H7 (cell line): ENCODE data around the gene LUZP2. TPM values are rescaled to one million over a fixed set of nuclear protein-coding genes. Genes with fewer than 3 reads are reported as not detected.

ENCODE experiments used
- DNase-seq: peaks from one replicate; pipeline ENCODE4 v3.0.0; 2012
- H3K27me3 ChIP-seq: 2 replicates; pipeline ENCODE4 v1.6.0; 2011; ENCODE audit warnings: mild to moderate bottlenecking, low read length; ENCODE audit not compliant: control insufficient read depth, insufficient read depth
- H3K36me3 ChIP-seq: replicated peaks from 2 replicates; pipeline ENCODE4 v1.5.1; 2011; ENCODE audit warnings: low read length; ENCODE audit not compliant: control insufficient read depth, insufficient read depth
- H3K4me3 ChIP-seq: 2 replicates; pipeline ENCODE4 v1.5.1; 2011; ENCODE audit warnings: low read depth, mild to moderate bottlenecking, control low read depth, low read length, moderate library complexity; ENCODE audit not compliant: insufficient read depth
- total RNA-seq: library from RNA; depleted of rRNA; stranded (reverse); fragments of >200 nt; shearing (Covaris generic); gene quantifications from 2 replicates; pipeline ENCODE4 v1.2.3, GENCODE V29; 2014

Gene LUZP2
- total RNA-seq, 1 experiment from 2014 or later: 0.07 TPM

DNA sequence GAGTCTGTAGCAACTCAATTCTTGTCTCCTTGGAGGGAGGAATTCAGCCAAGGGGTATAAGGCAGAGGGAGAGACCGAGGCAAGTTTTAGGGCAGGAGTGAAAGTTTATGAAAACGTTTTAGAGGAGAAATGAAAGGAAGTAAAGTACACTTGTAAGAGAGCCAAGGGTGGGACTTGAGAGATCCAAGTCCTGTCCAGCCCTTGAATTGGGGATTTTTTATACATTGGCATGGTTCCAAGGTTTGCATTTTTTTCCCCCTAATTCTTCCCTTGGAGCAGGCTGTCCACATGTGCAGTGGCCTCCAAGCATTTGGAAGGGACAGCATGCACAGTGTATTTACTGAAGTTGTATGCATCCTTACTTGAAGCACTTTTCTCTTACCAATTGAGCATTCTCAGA, 192.1 kb downstream of the LUZP2 start:
- no peaks in the 10 kb centered on the region for H3K36me3 ChIP-seq
- no peak overlapping the region for H3K4me3 ChIP-seq
- H3K27me3 ChIP-seq: no peaks in the 10 kb centered on the region
- DNase-seq: no peak

DNA sequence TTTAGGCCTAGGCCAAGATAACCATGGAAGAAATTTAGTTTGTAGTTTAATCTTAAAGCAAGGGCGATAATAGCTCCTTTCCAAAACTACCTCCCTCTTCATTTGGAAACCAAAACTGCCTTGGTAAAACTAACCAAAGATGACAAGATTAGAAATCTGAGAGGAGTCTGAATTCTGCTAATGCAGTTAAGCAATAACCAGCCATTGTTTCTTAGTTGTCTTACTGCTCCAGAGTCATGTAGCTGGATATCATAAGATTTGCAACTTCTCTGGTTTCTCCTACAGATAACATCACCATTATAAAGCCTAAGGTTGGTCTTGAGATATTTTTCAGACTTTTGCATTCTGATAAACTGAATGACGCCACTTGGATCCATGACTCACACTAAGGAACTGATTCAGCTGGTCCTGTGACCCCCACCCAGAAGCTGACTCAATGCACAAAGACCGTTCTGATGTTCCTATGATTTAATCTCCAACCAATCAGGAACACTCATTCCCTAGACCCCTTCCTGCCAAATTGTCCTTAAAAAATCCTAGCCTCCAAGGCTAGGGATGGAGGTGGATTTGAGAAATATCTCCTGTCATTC, 200.8 kb downstream of the LUZP2 start:
- Histone ChIP-seq H3K36me3 (no peaks in the 10 kb centered on the region), H3K4me3 (no peak overlapping the region), H3K27me3 (no peaks in the 10 kb centered on the region)
- no peak for DNase-seq

GRCh38 chr11:24704716-24705115, 207.9 kb downstream of the LUZP2 start:
- no peak for DNase-seq
- Histone ChIP-seq H3K4me3 (no peak overlapping the region), H3K27me3 (no peaks in the 10 kb centered on the region), H3K36me3 (no peaks in the 10 kb centered on the region)

- DNase-seq: no peak
- Histone ChIP-seq H3K4me3 (no peak overlapping the region), H3K27me3 (no peaks in the 10 kb centered on the region)
These were observed 208.6 kb downstream of the LUZP2 start for GRCh38 chr11:24705474-24705873.

GRCh38 chr11:24708616-24709015, 211.8 kb downstream of the LUZP2 start:
- Histone ChIP-seq H3K36me3 (no peaks in the 10 kb centered on the region), H3K4me3 (no peak overlapping the region), H3K27me3 (no peaks in the 10 kb centered on the region)
- no peak for DNase-seq

More at GRCh38 chr11:24705474-24705873, 208.6 kb downstream of the LUZP2 start:
- H3K36me3 ChIP-seq: no peaks in the 10 kb centered on the region

DNA sequence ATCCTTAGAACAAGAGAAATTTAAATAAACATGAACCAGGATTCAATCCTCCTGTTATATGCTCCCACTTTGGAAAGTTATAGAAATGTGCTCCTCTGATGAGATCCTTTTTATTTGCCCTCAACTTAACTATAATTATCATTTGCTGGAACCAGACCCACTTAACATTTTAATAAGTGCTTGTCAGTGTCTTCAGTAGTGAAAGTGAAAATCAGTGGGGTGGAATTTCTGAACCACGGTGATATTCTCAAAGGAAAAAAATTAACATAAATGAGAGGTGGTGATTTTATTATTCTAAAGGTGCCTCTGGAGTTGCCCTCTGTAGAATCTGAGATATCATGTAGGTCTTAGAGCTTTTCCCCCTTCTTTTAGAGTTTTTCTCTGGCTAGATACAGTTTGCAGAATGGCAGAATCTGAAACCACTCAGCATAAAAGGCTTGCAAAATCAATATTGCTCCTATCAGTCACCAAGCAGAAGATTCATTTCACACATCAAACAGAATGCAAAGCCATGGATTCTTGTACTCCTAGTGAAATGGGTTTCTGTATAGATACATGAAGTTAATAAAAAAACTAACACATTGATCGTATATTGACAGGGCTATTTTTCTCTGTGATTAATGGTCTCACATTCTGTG, 213.2 kb downstream of the LUZP2 start:
- no peaks in the 10 kb centered on the region for H3K36me3 ChIP-seq
- DNase-seq: no peak
- H3K4me3 ChIP-seq: no peak overlapping the region
- no peaks in the 10 kb centered on the region for H3K27me3 ChIP-seq

DNA sequence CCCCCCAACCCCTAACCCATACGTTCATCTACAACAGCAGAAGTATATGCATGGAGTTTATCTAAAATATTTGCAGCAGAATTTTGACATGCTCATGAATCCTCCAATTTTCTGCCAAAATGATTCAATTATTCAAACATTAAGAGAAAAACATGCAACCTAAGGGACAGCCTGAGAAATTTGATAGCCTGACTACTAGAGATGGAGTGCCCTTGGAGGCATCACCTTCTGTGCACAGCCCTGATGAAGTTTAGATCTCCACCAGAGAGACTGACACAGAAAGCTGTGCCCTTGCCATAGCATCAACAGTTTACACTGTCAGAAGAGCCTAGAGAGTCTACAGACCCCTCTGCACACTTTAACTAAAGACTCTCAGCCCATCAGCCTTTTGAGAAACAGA, 217.7 kb downstream of the LUZP2 start:
- no peak for DNase-seq
- no peak overlapping the region for H3K4me3 ChIP-seq
- H3K27me3 ChIP-seq: no peaks in the 10 kb centered on the region
- no peaks in the 10 kb centered on the region for H3K36me3 ChIP-seq

GRCh38 chr11:24716403-24716802, 219.6 kb downstream of the LUZP2 start:
- Histone ChIP-seq H3K36me3 (no peaks in the 10 kb centered on the region), H3K4me3 (no peak overlapping the region), H3K27me3 (no peaks in the 10 kb centered on the region)
- DNase-seq: no peak

- no peaks in the 10 kb centered on the region for H3K27me3 ChIP-seq
- H3K36me3 ChIP-seq: no peaks in the 10 kb centered on the region
- DNase-seq: no peak
- no peak overlapping the region for H3K4me3 ChIP-seq
These were observed 226.4 kb downstream of the LUZP2 start for GRCh38 chr11:24723231-24723630.

- H3K4me3 ChIP-seq: no peak overlapping the region
- DNase-seq: no peak
- no peaks in the 10 kb centered on the region for H3K27me3 ChIP-seq
- no peaks in the 10 kb centered on the region for H3K36me3 ChIP-seq
These were observed 234.7 kb downstream of the LUZP2 start for GRCh38 chr11:24731554-24731953.

GRCh38 chr11:24734742-24735237, 237.9 kb downstream of the LUZP2 start:
- Histone ChIP-seq H3K36me3 (no peaks in the 10 kb centered on the region), H3K4me3 (no peak overlapping the region), H3K27me3 (no peaks in the 10 kb centered on the region)
- DNase-seq: no peak

DNA sequence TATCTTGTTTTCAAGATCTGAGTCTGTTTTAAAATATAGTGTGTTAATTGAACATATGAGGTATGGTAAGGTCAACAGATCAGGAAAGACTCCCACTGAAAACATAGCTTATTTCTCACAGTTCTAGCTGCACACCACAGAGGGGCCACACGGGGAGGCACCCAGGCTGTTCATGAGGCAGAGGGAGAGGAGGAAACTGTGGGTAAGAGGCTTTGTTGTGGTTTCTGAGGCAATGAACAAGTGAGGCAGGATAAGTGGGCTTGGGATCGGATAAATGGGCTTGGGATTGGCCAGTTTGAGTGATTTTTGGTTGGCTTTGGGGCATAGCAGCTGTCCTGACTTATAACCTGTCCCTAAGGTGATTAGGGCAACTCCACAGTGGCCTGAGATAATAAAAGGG, 242.1 kb downstream of the LUZP2 start:
- no peak for DNase-seq
- H3K27me3 ChIP-seq: no peaks in the 10 kb centered on the region
- H3K4me3 ChIP-seq: no peak overlapping the region
- H3K36me3 ChIP-seq: no peaks in the 10 kb centered on the region

- DNase-seq: no peak
- no peaks in the 10 kb centered on the region for H3K36me3 ChIP-seq
- H3K27me3 ChIP-seq: no peaks in the 10 kb centered on the region
- no peak overlapping the region for H3K4me3 ChIP-seq
These were observed 242.8 kb downstream of the LUZP2 start for GRCh38 chr11:24739637-24740036.

DNA sequence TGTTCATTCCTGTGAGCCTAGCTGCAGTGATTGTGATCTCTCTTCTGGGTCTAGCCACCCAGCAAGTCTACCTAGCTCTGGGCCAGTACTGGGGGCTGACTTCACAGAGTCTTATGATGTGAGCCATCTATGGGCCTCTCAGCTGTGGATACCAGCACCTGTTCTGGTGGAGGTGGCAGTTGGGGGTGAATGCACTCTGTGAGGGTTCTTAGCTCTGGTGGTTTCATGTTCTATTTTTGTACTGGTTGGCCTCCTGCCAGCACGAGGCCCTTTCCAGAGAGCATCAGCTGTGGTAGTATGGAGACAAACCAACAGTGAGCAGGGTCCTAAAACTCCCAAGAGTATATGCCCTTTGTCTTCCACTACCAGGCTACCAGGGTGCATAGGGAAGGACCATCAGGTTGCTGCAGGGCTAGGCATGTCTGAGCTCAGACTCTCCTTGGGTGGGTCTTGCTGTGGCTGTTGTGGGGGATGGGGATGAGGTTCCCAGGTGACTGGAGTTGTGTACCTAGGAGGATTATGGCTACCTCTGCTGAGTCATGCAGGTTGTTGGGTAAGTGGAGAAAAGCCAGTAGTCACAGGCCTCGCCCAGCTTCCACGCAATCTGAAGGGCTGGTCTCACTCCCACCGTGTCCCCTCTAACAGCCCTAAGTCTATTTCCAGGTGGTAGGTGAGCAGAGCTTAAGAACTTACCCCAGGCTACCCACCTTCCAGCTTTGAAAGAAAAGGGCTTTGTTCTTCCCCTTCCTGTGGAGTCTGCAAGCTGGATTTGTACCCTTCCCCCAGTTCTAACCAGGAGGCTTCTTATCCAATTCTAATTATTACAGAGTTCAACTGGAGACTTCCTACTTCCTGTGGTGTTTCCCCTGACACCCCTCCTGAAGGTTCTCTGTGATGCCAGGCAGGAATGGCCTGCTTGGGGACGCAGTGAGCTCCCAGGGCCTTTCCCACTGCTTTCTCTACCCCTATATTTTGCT, 250.7 kb downstream of the LUZP2 start:
- Histone ChIP-seq H3K36me3 (no peaks in the 10 kb centered on the region), H3K4me3 (no peak overlapping the region), H3K27me3 (no peaks in the 10 kb centered on the region)
- DNase-seq: no peak

DNA sequence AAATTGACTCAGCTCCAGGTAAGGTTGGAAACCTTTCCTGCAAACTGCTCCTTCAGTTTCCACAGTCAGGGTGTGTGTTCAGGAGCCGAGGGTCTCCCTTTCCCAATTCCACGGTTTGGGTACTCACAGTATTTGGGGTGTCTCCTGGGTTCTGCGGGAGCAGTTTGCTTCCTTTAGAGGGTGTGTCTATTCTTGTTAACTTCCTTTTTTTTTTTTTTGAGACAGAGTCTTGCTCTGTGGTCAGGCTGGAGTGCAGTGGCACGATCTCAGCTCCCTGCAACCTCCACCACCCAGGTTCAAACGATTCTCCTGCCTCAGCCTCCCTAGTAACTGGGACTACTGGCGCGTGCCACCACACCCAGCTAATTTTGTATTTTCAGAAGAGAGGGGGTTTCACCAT, 251.4 kb downstream of the LUZP2 start:
- no peaks in the 10 kb centered on the region for H3K36me3 ChIP-seq
- no peak for DNase-seq
- no peak overlapping the region for H3K4me3 ChIP-seq
- H3K27me3 ChIP-seq: no peaks in the 10 kb centered on the region
